IMR-90 (cell line): ENCODE results near the gene REXO1. TPM values are rescaled to one million over a fixed set of nuclear protein-coding genes. Genes with fewer than 3 reads are reported as not detected.

ENCODE experiments used
- ATAC-seq: fragments of 200-7000 bp; cut with Tn5 transposase; 2 replicates; pipeline ENCODE4 v1.9.1; 2020; ENCODE audit warnings: low read depth, mild to moderate bottlenecking, moderate library complexity
- BruUV-seq: library from RNA; stranded (reverse); fragments of 400-500 nt; replicated peaks from 2 replicates; lab custom pipeline; 2021; lab: Mats Ljungman, UMichigan
- CTCF ChIA-PET: fragments of 300-600 bp; formaldehyde crosslinking; extraction: SDS; loops from one replicate; lab custom pipeline; 2021; ENCODE audit warnings: antibody characterized with exemption; lab: Yijun Ruan, JAX
- POLR2A ChIA-PET: fragments of 300-600 bp; sonication (Branson Sonifier 250); formaldehyde crosslinking; loops from one replicate; lab custom pipeline; 2022; ENCODE audit warnings: antibody characterized with exemption; ENCODE audit not compliant: unreplicated experiment; lab: Charles Lee
- DNase-seq: peaks from one replicate; pipeline ENCODE4 v3.0.0; 2013
- H2AFZ ChIP-seq: replicated peaks from 2 replicates; pipeline ENCODE3; 2013; ENCODE audit warnings: low read length, mild to moderate bottlenecking; ENCODE audit not compliant: poor library complexity
- H2AK5ac ChIP-seq: 2 replicates; pipeline ENCODE4 v1.6.1; 2013; ENCODE audit warnings: low read depth, low read length, inconsistent platforms
- H2AK9ac ChIP-seq: replicated peaks from 2 replicates; pipeline ENCODE3; 2013; ENCODE audit warnings: mild to moderate bottlenecking, low read depth, low read length, moderate library complexity; ENCODE audit not compliant: poor library complexity
- H2BK120ac ChIP-seq: 2 replicates; pipeline ENCODE4 v1.6.1; 2013; ENCODE audit warnings: low read depth, low read length, inconsistent platforms
- H2BK15ac ChIP-seq: 3 replicates; pipeline ENCODE4 v1.6.1; 2013; ENCODE audit warnings: low read depth, low read length, inconsistent platforms
- H2BK20ac ChIP-seq: 2 replicates; pipeline ENCODE4 v1.6.1; 2013; ENCODE audit warnings: low read depth, mild to moderate bottlenecking, inconsistent platforms, low read length, moderate library complexity
- H2BK5ac ChIP-seq: 2 replicates; pipeline ENCODE4 v1.6.1; 2013; ENCODE audit warnings: mild to moderate bottlenecking, low read depth, low read length, inconsistent platforms; ENCODE audit not compliant: poor library complexity, severe bottlenecking
- H3K14ac ChIP-seq: replicated peaks from 2 replicates; pipeline ENCODE4 v1.6.1; 2013; ENCODE audit warnings: low read depth, low read length, inconsistent platforms
- H3K18ac ChIP-seq: 2 replicates; pipeline ENCODE4 v1.6.1; 2013; ENCODE audit warnings: low read depth, low read length, control low read depth
- H3K23ac ChIP-seq: 2 replicates; pipeline ENCODE4 v1.6.1; 2013; ENCODE audit warnings: low read depth, low read length, inconsistent platforms
- H3K27ac ChIP-seq: 2 replicates; pipeline ENCODE4 v1.5.1; 2013; ENCODE audit warnings: mild to moderate bottlenecking, control low read depth, low read length; ENCODE audit not compliant: insufficient read depth
- H3K27me3 ChIP-seq: 2 replicates; pipeline ENCODE4 v1.6.1; 2013; ENCODE audit warnings: low read length; ENCODE audit not compliant: control insufficient read depth, insufficient read depth
- H3K36me3 ChIP-seq: 2 replicates; pipeline ENCODE4 v1.6.1; 2013; ENCODE audit warnings: low read length, mixed read lengths; ENCODE audit not compliant: control insufficient read depth, insufficient read depth
- H3K4ac ChIP-seq: 2 replicates; pipeline ENCODE4 v1.6.1; 2013; ENCODE audit warnings: low read depth, low read length, inconsistent platforms
- H3K4me1 ChIP-seq: 2 replicates; pipeline ENCODE4 v1.6.1; 2013; ENCODE audit warnings: low read length, mixed read lengths; ENCODE audit not compliant: control insufficient read depth, insufficient read depth
- H3K4me2 ChIP-seq: 2 replicates; pipeline ENCODE4 v1.6.1; 2013; ENCODE audit warnings: low read depth, mild to moderate bottlenecking, control low read depth, low read length, moderate library complexity
- H3K4me3 ChIP-seq: 2 replicates; pipeline ENCODE4 v1.5.1; 2013; ENCODE audit warnings: low read depth, mild to moderate bottlenecking, control low read depth, low read length, moderate library complexity; ENCODE audit not compliant: insufficient read depth
- H3K56ac ChIP-seq: 2 replicates; pipeline ENCODE4 v1.6.1; 2013; ENCODE audit warnings: low read length, inconsistent platforms; ENCODE audit not compliant: insufficient read depth; ENCODE audit errors: extremely low read depth
- H3K79me1 ChIP-seq, 2 experiments: 2 replicates each; pipeline ENCODE4 v1.6.1; 2013; ENCODE audit warnings: low read length in 2 of 2, inconsistent platforms in 1 of 2, low read depth in 1 of 2
- H3K9ac ChIP-seq: 2 replicates; pipeline ENCODE4 v1.6.1; 2013; ENCODE audit warnings: low read depth, low read length, control low read depth
- H3K9me1 ChIP-seq: 2 replicates; pipeline ENCODE4 v1.6.1; 2013; ENCODE audit warnings: low read length, inconsistent platforms; ENCODE audit not compliant: insufficient read depth
- H3K9me3 ChIP-seq: 2 replicates; pipeline ENCODE4 v1.6.1; 2013; ENCODE audit warnings: low read length; ENCODE audit not compliant: control insufficient read depth, insufficient read depth
- H4K20me1 ChIP-seq: 2 replicates; pipeline ENCODE4 v1.6.1; 2013; ENCODE audit warnings: low read length, inconsistent platforms; ENCODE audit not compliant: insufficient read depth
- H4K5ac ChIP-seq: 2 replicates; pipeline ENCODE4 v1.6.1; 2013; ENCODE audit warnings: mild to moderate bottlenecking, low read depth, low read length, control low read depth
- H4K8ac ChIP-seq, 2 experiments: 2 replicates each; pipeline ENCODE4 v1.6.1; 2013; ENCODE audit warnings: low read depth in 2 of 2, low read length in 2 of 2, control low read depth in 1 of 2, inconsistent platforms in 1 of 2
- H4K91ac ChIP-seq: 2 replicates; pipeline ENCODE4 v1.6.1; 2013; ENCODE audit warnings: low read depth, low read length, inconsistent platforms; ENCODE audit not compliant: insufficient read depth
- BHLHE40 ChIP-seq: fragments of 150-350 bp; IDR thresholded peaks from 2 replicates; pipeline ENCODE4 v1.6.1; 2016; ENCODE audit warnings: mild to moderate bottlenecking, low read depth, low read length
- CEBPB ChIP-seq: IDR thresholded peaks from 2 replicates; pipeline ENCODE4 v1.6.1; 2012; ENCODE audit warnings: low read depth, low read length, improper control_type of control experiment
- CHD1 ChIP-seq: IDR thresholded peaks from 2 replicates; pipeline ENCODE4 v1.6.1; 2012; ENCODE audit warnings: low read depth, low read length, improper control_type of control experiment
- CTCF ChIP-seq: conservative IDR thresholded peaks from 2 replicates; pipeline ENCODE4 v1.5.1; 2012; ENCODE audit warnings: mild to moderate bottlenecking, low read depth, low read length, improper control_type of control experiment
- ELK1 ChIP-seq: fragments of 150-350 bp; IDR thresholded peaks from 2 replicates; pipeline ENCODE4 v1.6.1; 2016; ENCODE audit warnings: low read depth, mild to moderate bottlenecking, low read length, moderate library complexity, borderline replicate concordance
- FOS ChIP-seq: fragments of 150-350 bp; IDR thresholded peaks from 2 replicates; pipeline ENCODE4 v1.6.1; 2016; ENCODE audit warnings: low read depth, low read length
- MAFK ChIP-seq: IDR thresholded peaks from 2 replicates; pipeline ENCODE4 v1.6.1; 2012; ENCODE audit warnings: low read depth, low read length, improper control_type of control experiment
- MAZ ChIP-seq: IDR thresholded peaks from 2 replicates; pipeline ENCODE4 v1.6.1; 2012; ENCODE audit warnings: low read depth, mild to moderate bottlenecking, low read length, improper control_type of control experiment, moderate library complexity, borderline replicate concordance
- MXI1 ChIP-seq: IDR thresholded peaks from 2 replicates; pipeline ENCODE4 v1.6.1; 2012; ENCODE audit warnings: low read depth, mild to moderate bottlenecking, low read length, moderate library complexity, borderline replicate concordance
- NFE2L2 ChIP-seq: fragments of 150-350 bp; IDR thresholded peaks from 2 replicates; pipeline ENCODE4 v1.6.1; 2016; ENCODE audit warnings: low read depth, mild to moderate bottlenecking, low read length
- POLR2A ChIP-seq: IDR thresholded peaks from 2 replicates; pipeline ENCODE4 v1.6.1; 2012; ENCODE audit warnings: mild to moderate bottlenecking, low read depth, low read length
- RAD21 ChIP-seq: IDR thresholded peaks from 2 replicates; pipeline ENCODE4 v1.6.1; 2012; ENCODE audit warnings: low read length, improper control_type of control experiment
- RCOR1 ChIP-seq: IDR thresholded peaks from 2 replicates; pipeline ENCODE4 v1.6.1; 2012; ENCODE audit warnings: mild to moderate bottlenecking, low read length, improper control_type of control experiment; ENCODE audit not compliant: insufficient replicate concordance
- RFX5 ChIP-seq: IDR thresholded peaks from 2 replicates; pipeline ENCODE4 v1.8.0; 2012; ENCODE audit warnings: low read depth, mild to moderate bottlenecking, low read length, moderate library complexity
- SMC3 ChIP-seq: fragments of 150-350 bp; IDR thresholded peaks from 2 replicates; pipeline ENCODE4 v1.6.1; 2016; ENCODE audit warnings: low read depth, mild to moderate bottlenecking, antibody characterized with exemption, low read length, moderate library complexity
- USF2 ChIP-seq: fragments of 150-350 bp; IDR thresholded peaks from 2 replicates; pipeline ENCODE4 v1.6.1; 2017; ENCODE audit warnings: mild to moderate bottlenecking, antibody characterized with exemption, low read length, low read depth
- WGBS, 2 experiments: methylation state at CpG; one replicate each; pipeline versions ENCODE4 v1.1.5 to v1.1.7; 2013; ENCODE audit warnings: missing lambda C conversion rate in 2 of 2; ENCODE audit not compliant: insufficient read length in 1 of 2; ENCODE audit errors: extremely low coverage in 2 of 2; 5-methylcytosine and 5-hydroxymethylcytosine counted together
- dilution Hi-C: fragments of 300-500 bp; cut with HindIII; formaldehyde crosslinking; loops from one replicate; pipeline ENCODE4 v1.14.3; 2018; ENCODE audit warnings: low sequenced_read_pairs; ENCODE audit not compliant: unreplicated experiment
- in situ Hi-C: fragments of 300-500 bp; cut with MboI; formaldehyde crosslinking; loops from 3 replicates; pipeline ENCODE4 v1.14.3; 2019; ENCODE audit warnings: low sequenced_read_pairs, inconsistent platforms, mixed read lengths
- intact Hi-C: fragments of 100-400 bp; cut with micrococcal nuclease; formaldehyde crosslinking; loops from 2 replicates; pipeline ENCODE4 v1.10.0; 2022
- polyA plus RNA-seq, 3 experiments: library from polyadenylated mRNA; depleted of rRNA; stranded (reverse); fragments of >200 nt; gene quantifications; 2 replicates each; pipeline ENCODE4 v1.2.3, GENCODE V29; 2012; ENCODE audit warnings: low replicate concordance in 1 of 3
- total RNA-seq: library from RNA; depleted of rRNA; stranded (reverse); fragments of >200 nt; gene quantifications from 2 replicates; pipeline ENCODE4 v1.2.3, GENCODE V29; 2012

REXO1 gene
- total and polyA plus RNA-seq, 2 of the 4 experiments (the other 2 are of a cell fraction), result 1.4 to 63.7 TPM

- WGBS, 2 experiments, result 55% methylated on average over 3 of the region's 9 CpGs; no CpG with 5 or more reads in 1 of the 2 experiments
Observed at GRCh38 chr19:1768918-1769644, 79.2 kb downstream of the REXO1 start.

More at GRCh38 chr19:1768918-1769644, 79.2 kb downstream of the REXO1 start:
- ChIA-PET CTCF (no interaction called here), POLR2A (no interaction called here)
- Histone ChIP-seq H3K4me2 (no peak overlapping the region), H3K27me3 (peaks cover 60% of the 10 kb centered on the region), H3K79me1 (no peaks in the 10 kb centered on the region), H3K27ac (no peak overlapping the region), H3K18ac (no peak overlapping the region), H3K9ac (no peak overlapping the region), H3K9me3 (peaks cover 12% of the 10 kb centered on the region), H4K8ac (no peak overlapping the region), H4K20me1 (no peaks in the 10 kb centered on the region), H2AK5ac (no peak overlapping the region), H2BK20ac (no peak overlapping the region), H2BK5ac (no peak overlapping the region), H3K14ac (no peak overlapping the region), H4K91ac (no peak overlapping the region), H3K4me1 (no peaks in the 10 kb centered on the region), H2BK15ac (no peak overlapping the region), H2BK120ac (no peak overlapping the region), H3K36me3 (no peaks in the 10 kb centered on the region), H3K4ac (no peak overlapping the region), H3K9me1 (no peaks in the 10 kb centered on the region), H4K5ac (no peak overlapping the region), H3K23ac (no peak overlapping the region), H2AK9ac (no peak overlapping the region), H3K56ac (no peak overlapping the region), H2AFZ (peak overlapping the region; percentile 58), H3K4me3 (no peak overlapping the region)
- intact Hi-C loops (no loop called here), dilution Hi-C loops (no loop called here), in situ Hi-C loops (loop anchor here (5.0 kb wide), 1 partner anchor 92 kb away; no protein-coding TSS in a partner anchor)
- BruUV-seq, result no TSS peak
- TF ChIP-seq CEBPB (no peak), ELK1 (no peak), MAFK (no peak), NFE2L2 (no peak), BHLHE40 (no peak), SMC3 (no peak), MXI1 (no peak), RCOR1 (no peak), CHD1 (no peak), FOS (no peak), MAZ (no peak), CTCF (no peak), RAD21 (no peak), POLR2A (no peak), RFX5 (no peak), USF2 (no peak)
- no peak for ATAC-seq
- no peak for DNase-seq
